Ovary (tissue), 9 donors: Measurements from ENCODE around the gene UBXN7. TPM values are rescaled to one million over a fixed set of nuclear protein-coding genes. Genes with fewer than 3 reads are reported as not detected.
"Not testable (repeated sequence)": the region's sequence is repeated elsewhere in the genome, so short reads cannot be mapped to it uniquely, and the experiment has no call there.

ENCODE experiments used
- DNase-seq, 5 donors: peaks; one replicate each; pipeline ENCODE4 v3.0.0-alpha.2; 2019 to 2020
- H3K27ac ChIP-seq, 2 donors: fragments of 200-600 bp; one replicate each; pipeline versions ENCODE4 v1.5.1 to v1.8.0; 2019 to 2022
- H3K27me3 ChIP-seq: fragments of 200-600 bp; one replicate; pipeline ENCODE4 v1.8.0; 2022
- H3K36me3 ChIP-seq: fragments of 200-600 bp; sonication (generic); one replicate; pipeline ENCODE4 v1.5.1; 2019
- H3K4me1 ChIP-seq: one replicate; pipeline ENCODE4 v1.8.1; 2013; ENCODE audit warnings: mild to moderate bottlenecking, moderate library complexity; ENCODE audit not compliant: insufficient read depth
- H3K4me3 ChIP-seq: fragments of 200-600 bp; sonication (generic); one replicate; pipeline ENCODE4 v1.5.1; 2017
- H3K9me3 ChIP-seq, 2 donors: fragments of 200-600 bp in 1 of 2; sonication (generic) in 1 of 2; one replicate each; pipeline versions ENCODE4 v1.5.1 to v1.8.1; 2013 to 2019; ENCODE audit warnings: mild to moderate bottlenecking in 1 of 2, moderate library complexity in 1 of 2
- CTCF ChIP-seq, 3 donors: fragments of 450-650 bp in 2 of 3; fragments of 200-600 bp in 1 of 3; IDR thresholded peaks; one replicate each; pipeline versions ENCODE4 v1.5.1 to v1.8.0; 2016 to 2022; ENCODE audit warnings: antibody characterized with exemption in 3 of 3, mild to moderate bottlenecking in 1 of 3
- EP300 ChIP-seq: sonication (generic); formaldehyde crosslinking; IDR thresholded peaks from one replicate; pipeline ENCODE4 v1.6.1; 2017; ENCODE audit warnings: antibody characterized with exemption
- POLR2A ChIP-seq: fragments of 450-650 bp; IDR thresholded peaks from one replicate; pipeline ENCODE4 v1.6.1; 2017; ENCODE audit warnings: antibody characterized with exemption, mild to moderate bottlenecking, moderate library complexity
- WGBS, 3 donors: extraction: QIAGEN DNeasy Blood & Tissue Kit in 1 of 3; methylation state at CpG; one replicate each; pipeline versions ENCODE4 v1.1.5 to v1.1.7; 2013 to 2017; 5-methylcytosine and 5-hydroxymethylcytosine counted together
- intact Hi-C, 4 donors: fragments of 100-400 bp; cut with DNase I; formaldehyde crosslinking; loops; one replicate each; pipeline versions ENCODE4 v1.11.0 to v1.15.1; 2022 to 2023
- polyA plus RNA-seq, 2 donors: library from polyadenylated mRNA; stranded (reverse); fragments of 200-250 nt in 1 of 2; fragments of 350-450 nt in 1 of 2; fragmentation: Illumina TruSeq in 1 of 2; extraction: RNeasy Lipid Tissue Mini Kit (QIAGEN cat#74804) in 1 of 2; gene quantifications; one replicate each; pipeline ENCODE4 v1.2.3, GENCODE V29; 2013 to 2014
- total RNA-seq, 7 donors: library from RNA; depleted of rRNA in 2 of 7; stranded (reverse); fragments of >200 nt in 2 of 7; fragmentation: NEBNext Ultra II Directional in 3 of 7; extraction: Animal tissue kit (Norgen Biotek cat#: 25700) in 3 of 7; gene quantifications; one replicate each; pipeline versions ENCODE4 v1.1.0 to v1.2.4, GENCODE V29; 2016 to 2023
- donor health status: DM: no; HTN: no; CAD: no; lungs with moderate emphysema.
- donor health status: DM: no; HTN: no; CAD: no.
- donor health status: Bipolar disorder and iron deficiency.
- donor health status: DM: yes; HTN: yes; CAD: no.
- donor health status: DM: no; HTN: no; CAD: no.
- donor health status: DM: yes; HTN: yes; CAD: no.

The UBXN7 gene
- total and polyA plus RNA-seq, 9 donors, result 13.0 to 71.4 (median 58.5) TPM

DNA sequence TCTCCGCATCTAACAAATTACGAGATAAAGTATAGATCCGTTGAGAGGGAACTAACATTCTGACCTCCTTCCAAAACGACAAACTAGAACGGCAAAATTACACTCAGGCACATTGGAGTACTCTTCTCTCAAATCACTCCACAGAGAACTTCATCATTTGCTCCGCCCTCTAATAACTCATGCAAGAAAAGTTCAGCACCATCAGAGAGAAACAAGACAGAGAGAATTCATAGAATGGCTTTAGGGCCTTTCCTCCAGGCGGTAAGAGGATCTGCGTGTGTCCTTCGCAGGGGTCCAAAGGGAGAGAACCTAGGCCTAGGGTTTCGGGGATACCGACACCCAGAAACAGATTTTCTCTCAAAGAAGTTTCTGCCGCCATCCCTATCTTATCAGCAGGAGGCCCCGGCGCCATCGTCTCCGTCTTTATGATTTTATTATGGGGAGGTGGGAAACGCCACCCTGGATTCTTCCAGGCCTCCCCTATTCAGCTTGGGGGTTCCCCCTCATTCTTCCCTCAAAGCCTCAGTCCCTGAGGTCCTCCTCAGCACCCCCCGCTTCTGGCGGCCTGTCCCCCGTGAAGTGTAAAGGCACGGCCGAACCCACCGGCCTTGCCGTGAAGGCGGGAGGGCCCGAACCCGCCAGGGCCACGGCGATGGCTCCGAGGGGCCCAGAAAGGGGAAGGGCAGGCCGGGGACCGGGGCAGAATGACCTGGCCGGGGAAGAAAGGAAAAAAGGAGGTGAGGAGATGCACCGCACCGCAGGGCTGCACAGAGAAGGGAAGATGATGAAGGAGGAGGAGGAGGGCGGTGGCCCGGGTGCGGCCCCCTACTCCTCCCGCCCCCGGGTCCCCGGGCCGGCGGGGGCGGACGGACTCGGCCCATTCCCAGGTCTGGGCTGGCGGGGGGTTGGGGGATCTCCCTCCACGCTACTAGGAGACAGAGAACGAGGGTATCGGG is 768 bp downstream of the UBXN7 start:
- intact Hi-C loops, result no loop called here
- H3K9me3 ChIP-seq, result no peaks in the 10 kb centered on the region
- DNase-seq, result peak; percentile 38 to 69 (median 49)

DNA sequence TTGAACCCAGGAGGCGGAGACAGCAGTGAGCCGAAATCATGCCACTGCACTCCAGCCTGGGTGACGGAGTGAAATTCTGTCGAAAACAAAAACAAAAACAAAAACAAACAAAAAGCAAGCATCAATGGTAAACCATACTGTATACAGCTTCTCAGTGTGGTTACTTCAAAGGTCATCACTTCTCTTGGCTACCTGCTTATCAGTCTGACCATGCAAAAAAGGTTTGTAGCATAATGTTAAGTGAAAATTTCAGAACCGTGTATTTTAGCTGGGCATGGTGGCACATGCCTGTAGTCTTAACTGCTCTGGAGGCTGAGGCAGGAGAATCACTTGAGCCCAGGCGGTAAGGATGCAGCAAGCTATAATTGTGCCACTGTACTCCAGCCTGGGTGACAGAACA is 4.2 kb downstream of the UBXN7 start:
- no peak for TF ChIP-seq CTCF (IDR thresholded peaks at IDR 0.05)
- no peak for TF ChIP-seq EP300
- no peak for TF ChIP-seq POLR2A
- no peaks in the 10 kb centered on the region for H3K27me3 ChIP-seq
- no peak for DNase-seq
- no peaks in the 10 kb centered on the region for H3K9me3 ChIP-seq
- peaks cover 11% of the 10 kb centered on the region for H3K4me1 ChIP-seq
- no peak overlapping the region for H3K4me3 ChIP-seq
- no peak overlapping the region for H3K27ac ChIP-seq
- intact Hi-C loops, result no loop called here
- WGBS, 3 donors, result 76 to 84% (median 80%) methylated on average over 6 of the region's 6 CpGs
- no peaks in the 10 kb centered on the region for H3K36me3 ChIP-seq

More for the DNA sequence above, 768 bp downstream of the UBXN7 start:
- Histone ChIP-seq H3K4me1 (peaks cover 6% of the 10 kb centered on the region), H3K27ac (peak overlapping the region; percentile 87 to 89), H3K4me3 (peak overlapping the region; percentile 86), H3K27me3 (no peaks in the 10 kb centered on the region), H3K36me3 (no peaks in the 10 kb centered on the region)
- TF ChIP-seq POLR2A, result no peak
- no peak for TF ChIP-seq CTCF (IDR thresholded peaks at IDR 0.05)
- TF ChIP-seq EP300, result no peak
- WGBS, 3 donors, result 1% methylated on average over 50 of the region's 50 CpGs

GRCh38 chr3:196424421-196424820 is 7.8 kb downstream of the UBXN7 start:
- WGBS, 3 donors, result 95 to 96% (median 95%) methylated on average over 6 of the region's 6 CpGs
- H3K4me1 ChIP-seq, intact Hi-C loops, H3K4me3 ChIP-seq, H3K9me3 ChIP-seq, H3K27ac ChIP-seq, H3K27me3 ChIP-seq, H3K36me3 ChIP-seq, DNase-seq: not testable (repeated sequence)

- 60 to 79% (median 63%) methylated on average over 9 to 10 of the region's 10 CpGs for WGBS, 3 donors
- Histone ChIP-seq H3K4me1 (peaks cover 10% of the 10 kb centered on the region), H3K27me3 (no peaks in the 10 kb centered on the region), H3K4me3 (no peak overlapping the region), H3K36me3 (no peaks in the 10 kb centered on the region), H3K9me3 (no peaks in the 10 kb centered on the region), H3K27ac (no peak overlapping the region)
- intact Hi-C loops, result no loop called here
- TF ChIP-seq CTCF (IDR thresholded peaks at IDR 0.05) (no peak), POLR2A (no peak), EP300 (no peak)
- DNase-seq, result peak in 3 of 5 donors; percentile 25 to 51 (median 44)
Observed at GRCh38 chr3:196423044-196423781, 9.0 kb downstream of the UBXN7 start.

GRCh38 chr3:196421668-196422067 is 10.6 kb downstream of the UBXN7 start:
- WGBS, 3 donors, result 94 to 99% (median 96%) methylated on average over 5 of the region's 5 CpGs
- H3K9me3 ChIP-seq, H3K4me1 ChIP-seq, H3K27ac ChIP-seq, H3K4me3 ChIP-seq, H3K36me3 ChIP-seq, H3K27me3 ChIP-seq, intact Hi-C loops, DNase-seq: not testable (repeated sequence)
